Urinary bladder (tissue), 4 donors: ENCODE results near the gene CRIM1. TPM values are rescaled to one million over a fixed set of nuclear protein-coding genes. Genes with fewer than 3 reads are reported as not detected.
"Not testable (repeated sequence)": the region's sequence is repeated elsewhere in the genome, so short reads cannot be mapped to it uniquely, and the experiment has no call there.

ENCODE experiments used
- DNase-seq: peaks from one replicate; pipeline ENCODE4 v3.0.0-alpha.2; 2015; ENCODE audit errors: extremely low spot score
- H3K27ac ChIP-seq: one replicate; pipeline ENCODE4 v1.5.1; 2013; ENCODE audit warnings: low read depth, mild to moderate bottlenecking, moderate library complexity
- H3K36me3 ChIP-seq: one replicate; pipeline ENCODE4 v1.6.1; 2013; ENCODE audit warnings: mild to moderate bottlenecking, moderate library complexity; ENCODE audit not compliant: insufficient read depth
- H3K4me1 ChIP-seq: one replicate; pipeline ENCODE4 v1.6.1; 2013; ENCODE audit warnings: mild to moderate bottlenecking, moderate library complexity; ENCODE audit not compliant: insufficient read depth
- H3K4me3 ChIP-seq: one replicate; pipeline ENCODE4 v1.5.1; 2013; ENCODE audit warnings: low read depth, low read length
- WGBS: extraction: QIAGEN DNeasy Blood & Tissue Kit; methylation state at CpG from one replicate; pipeline ENCODE4 v1.1.7; 2013; 5-methylcytosine and 5-hydroxymethylcytosine counted together
- polyA plus RNA-seq: library from polyadenylated mRNA; stranded (reverse); fragments of 200-250 nt; gene quantifications from one replicate; pipeline ENCODE4 v1.2.3, GENCODE V29; 2013
- total RNA-seq: library from RNA; depleted of rRNA; stranded (reverse); fragments of >200 nt; gene quantifications from one replicate; pipeline ENCODE4 v1.2.3, GENCODE V29; 2014
- donor health status: healthy with polysubstance abuse.
- donor health status: healthy.

CRIM1 gene, protein sequence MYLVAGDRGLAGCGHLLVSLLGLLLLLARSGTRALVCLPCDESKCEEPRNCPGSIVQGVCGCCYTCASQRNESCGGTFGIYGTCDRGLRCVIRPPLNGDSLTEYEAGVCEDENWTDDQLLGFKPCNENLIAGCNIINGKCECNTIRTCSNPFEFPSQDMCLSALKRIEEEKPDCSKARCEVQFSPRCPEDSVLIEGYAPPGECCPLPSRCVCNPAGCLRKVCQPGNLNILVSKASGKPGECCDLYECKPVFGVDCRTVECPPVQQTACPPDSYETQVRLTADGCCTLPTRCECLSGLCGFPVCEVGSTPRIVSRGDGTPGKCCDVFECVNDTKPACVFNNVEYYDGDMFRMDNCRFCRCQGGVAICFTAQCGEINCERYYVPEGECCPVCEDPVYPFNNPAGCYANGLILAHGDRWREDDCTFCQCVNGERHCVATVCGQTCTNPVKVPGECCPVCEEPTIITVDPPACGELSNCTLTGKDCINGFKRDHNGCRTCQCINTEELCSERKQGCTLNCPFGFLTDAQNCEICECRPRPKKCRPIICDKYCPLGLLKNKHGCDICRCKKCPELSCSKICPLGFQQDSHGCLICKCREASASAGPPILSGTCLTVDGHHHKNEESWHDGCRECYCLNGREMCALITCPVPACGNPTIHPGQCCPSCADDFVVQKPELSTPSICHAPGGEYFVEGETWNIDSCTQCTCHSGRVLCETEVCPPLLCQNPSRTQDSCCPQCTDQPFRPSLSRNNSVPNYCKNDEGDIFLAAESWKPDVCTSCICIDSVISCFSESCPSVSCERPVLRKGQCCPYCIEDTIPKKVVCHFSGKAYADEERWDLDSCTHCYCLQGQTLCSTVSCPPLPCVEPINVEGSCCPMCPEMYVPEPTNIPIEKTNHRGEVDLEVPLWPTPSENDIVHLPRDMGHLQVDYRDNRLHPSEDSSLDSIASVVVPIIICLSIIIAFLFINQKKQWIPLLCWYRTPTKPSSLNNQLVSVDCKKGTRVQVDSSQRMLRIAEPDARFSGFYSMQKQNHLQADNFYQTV
- total RNA-seq (78.0 TPM), polyA plus RNA-seq (36.6 TPM)

DNA sequence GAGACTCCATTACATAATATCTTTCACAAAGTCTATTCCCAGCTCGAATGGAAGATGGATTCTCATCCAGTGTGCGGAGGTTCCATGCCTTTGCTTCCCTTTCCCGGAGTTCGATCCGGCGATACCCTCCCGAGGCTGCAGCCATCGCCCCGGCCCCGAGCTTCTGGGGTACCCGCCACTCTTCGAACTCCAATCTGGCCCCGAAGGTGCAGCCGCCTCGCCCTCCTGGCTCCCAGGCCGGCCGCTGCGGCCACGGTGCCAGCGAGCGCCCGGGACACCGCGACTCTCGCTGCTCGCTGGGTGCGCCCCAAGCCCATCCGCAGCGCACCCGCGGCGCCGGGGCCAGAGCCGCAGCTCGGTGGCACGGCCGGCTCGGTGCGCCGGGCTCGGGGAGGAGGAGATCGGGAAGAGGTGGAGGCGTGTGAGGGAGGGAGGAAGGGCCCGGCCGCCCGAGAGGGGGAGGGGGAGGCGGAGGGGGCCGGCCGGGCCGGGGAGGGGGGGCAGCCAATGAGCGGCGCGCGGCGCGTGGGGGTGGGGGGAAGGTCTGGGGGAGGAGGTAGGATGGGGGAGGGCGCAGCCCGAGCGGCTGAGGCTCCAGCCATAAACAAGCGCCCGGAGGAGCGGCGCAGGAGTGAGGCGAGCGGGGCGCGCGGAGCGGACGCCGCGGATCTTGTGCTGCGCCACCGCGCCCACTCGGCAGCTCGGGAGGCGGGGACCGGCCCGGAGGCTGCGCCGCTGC, at the start of gene CRIM1:
Gene CRIM1, plus strand, starts transcription at position 628 of the 739 bp plus-strand sequence. CDS start 515 bp downstream, outside the sequence.
- Histone ChIP-seq H3K27ac (peak within 1 kb of the TSS; percentile 84), H3K4me1 (no peaks in the 10 kb centered on the region), H3K4me3 (peak within 1 kb of the TSS; percentile 90), H3K36me3 (no peaks in the 10 kb centered on the region)
- no peak for DNase-seq
- under 1% methylated on average over 81 of the region's 82 CpGs for WGBS

DNA sequence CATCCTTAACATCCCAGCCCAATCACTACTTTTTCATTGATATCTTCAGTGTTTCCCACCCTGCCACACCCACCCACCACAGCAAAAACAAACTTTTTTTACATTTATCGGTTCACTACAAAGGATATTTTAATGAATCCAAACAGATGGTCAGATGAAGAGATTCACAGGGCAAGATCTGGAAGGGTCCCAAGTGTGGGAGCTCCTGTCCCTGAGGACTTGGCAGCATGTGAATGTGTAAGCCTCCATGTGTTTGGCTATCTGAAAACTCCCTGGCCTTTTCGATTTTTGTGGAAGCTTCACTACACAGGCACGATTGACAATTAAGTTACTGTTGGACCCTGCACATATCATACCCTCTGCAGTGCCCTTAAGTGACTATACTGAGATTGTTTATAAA, 48.1 kb upstream of the CRIM1 start:
- Histone ChIP-seq H3K36me3 (no peaks in the 10 kb centered on the region), H3K4me3 (no peak overlapping the region), H3K4me1 (no peaks in the 10 kb centered on the region), H3K27ac (no peak overlapping the region)
- WGBS = 76% methylated on average over 3 of the region's 3 CpGs
- no peak for DNase-seq

DNA sequence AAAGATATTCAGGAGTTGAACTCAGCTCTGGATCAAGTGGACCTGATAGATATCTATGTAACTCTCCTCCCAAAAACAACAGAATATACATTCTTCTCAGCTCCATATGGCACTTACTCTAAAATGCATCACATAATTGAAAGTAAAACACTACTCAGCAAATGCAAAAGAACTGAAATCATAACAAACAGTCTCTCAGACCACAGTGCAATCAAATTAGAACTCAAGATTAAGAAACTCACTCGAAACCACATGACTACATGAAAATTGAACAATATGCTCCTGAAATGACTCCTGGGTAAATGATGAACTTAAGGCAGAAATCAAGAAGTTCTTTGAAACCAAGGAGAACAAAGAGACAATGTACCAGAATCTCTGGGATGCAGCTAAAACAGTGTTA, 45.1 kb upstream of the CRIM1 start:
- WGBS = 94% methylated on average over 1 of the region's 1 CpG
- not testable (repeated sequence) for H3K4me1 ChIP-seq, H3K36me3 ChIP-seq, H3K4me3 ChIP-seq, DNase-seq, H3K27ac ChIP-seq

DNA sequence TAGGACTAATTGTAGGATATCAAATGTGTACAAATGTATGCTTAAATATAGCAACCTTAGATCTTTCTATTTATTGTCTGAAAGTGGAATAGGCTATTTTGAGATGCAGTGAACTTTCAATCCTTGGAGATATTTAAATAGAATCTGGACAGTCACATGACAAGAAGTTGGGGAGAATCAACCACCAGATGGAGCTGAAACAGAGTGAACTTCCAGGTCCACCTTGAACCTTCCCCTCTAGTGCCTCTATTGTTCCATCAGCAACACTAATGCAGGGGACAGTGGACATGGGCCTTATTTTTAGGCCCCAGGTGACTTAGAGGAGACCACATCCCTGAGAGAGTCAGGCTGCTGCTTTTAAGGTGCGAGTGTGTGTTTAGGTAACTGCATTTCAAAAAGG, 37.0 kb upstream of the CRIM1 start:
- no peak for DNase-seq
- no peaks in the 10 kb centered on the region for H3K4me1 ChIP-seq
- H3K4me3 ChIP-seq = no peak overlapping the region
- 98% methylated on average over 1 of the region's 1 CpG for WGBS
- no peak overlapping the region for H3K27ac ChIP-seq
- H3K36me3 ChIP-seq = no peaks in the 10 kb centered on the region

DNA sequence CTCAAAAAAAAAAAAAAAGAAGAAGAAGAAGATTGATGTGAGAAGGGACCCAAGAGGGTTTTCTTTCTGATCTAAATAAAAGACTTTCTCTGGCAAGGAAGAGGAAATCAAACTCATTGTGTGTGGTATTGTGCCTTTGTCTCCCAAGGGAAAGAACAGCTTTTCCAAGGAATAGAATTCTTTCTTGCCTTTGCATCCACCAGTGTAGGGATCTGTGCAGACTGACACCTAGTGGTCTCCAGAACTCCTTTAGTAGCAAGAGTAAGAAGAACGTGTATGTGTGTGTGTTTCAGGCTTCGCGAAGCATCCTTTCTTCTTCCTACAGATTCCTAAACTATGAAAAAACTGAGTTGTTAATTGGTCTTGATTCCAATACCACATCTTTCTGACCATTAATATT, 33.5 kb upstream of the CRIM1 start:
- Histone ChIP-seq H3K4me1 (no peaks in the 10 kb centered on the region), H3K36me3 (no peaks in the 10 kb centered on the region), H3K4me3 (no peak overlapping the region), H3K27ac (no peak overlapping the region)
- 60% methylated on average over 3 of the region's 3 CpGs for WGBS
- no peak for DNase-seq

DNA sequence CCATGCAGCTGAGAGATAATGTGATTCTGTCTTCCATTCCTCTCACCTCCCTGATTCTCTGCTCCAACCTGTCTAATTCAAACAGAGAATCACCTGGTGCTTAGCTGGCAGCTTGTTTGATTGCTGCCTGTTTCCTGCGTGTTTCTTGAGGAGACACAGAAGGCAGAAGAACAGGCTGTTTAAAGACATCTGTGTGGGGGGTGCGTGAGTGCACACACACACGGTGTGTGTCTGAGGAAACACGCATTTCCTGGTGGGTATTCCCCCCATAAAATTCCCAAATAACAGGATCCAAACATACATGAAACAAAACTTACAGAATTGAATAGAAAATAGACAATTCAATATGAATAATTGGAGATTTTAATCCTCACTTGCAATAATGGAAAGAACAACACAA, 29.3 kb upstream of the CRIM1 start:
- Histone ChIP-seq H3K27ac (no peak overlapping the region), H3K36me3 (no peaks in the 10 kb centered on the region), H3K4me1 (no peaks in the 10 kb centered on the region), H3K4me3 (no peak overlapping the region)
- DNase-seq = no peak
- 63% methylated on average over 4 of the region's 4 CpGs for whole genome bisulfite sequencing

DNA sequence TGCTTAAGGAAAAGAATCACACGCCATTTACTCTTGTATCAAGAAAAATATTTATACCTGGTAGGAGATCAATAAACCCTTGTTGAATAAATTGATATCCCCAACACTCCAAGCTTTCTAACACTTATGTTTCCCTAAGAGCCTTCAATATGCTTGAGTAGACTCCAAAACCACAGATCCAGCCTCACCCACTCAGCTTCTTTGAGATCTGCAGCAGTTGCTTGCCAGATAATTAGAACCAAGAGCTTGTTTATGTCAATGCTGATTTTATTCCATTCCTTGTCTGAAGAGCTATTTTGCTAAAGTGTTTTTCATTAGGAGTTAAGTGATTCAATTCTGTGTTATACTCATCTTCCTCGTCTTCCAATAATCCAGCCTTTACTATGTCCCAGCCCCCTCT, 26.3 kb upstream of the CRIM1 start:
- H3K27ac ChIP-seq = no peak overlapping the region
- no peak for DNase-seq

DNA sequence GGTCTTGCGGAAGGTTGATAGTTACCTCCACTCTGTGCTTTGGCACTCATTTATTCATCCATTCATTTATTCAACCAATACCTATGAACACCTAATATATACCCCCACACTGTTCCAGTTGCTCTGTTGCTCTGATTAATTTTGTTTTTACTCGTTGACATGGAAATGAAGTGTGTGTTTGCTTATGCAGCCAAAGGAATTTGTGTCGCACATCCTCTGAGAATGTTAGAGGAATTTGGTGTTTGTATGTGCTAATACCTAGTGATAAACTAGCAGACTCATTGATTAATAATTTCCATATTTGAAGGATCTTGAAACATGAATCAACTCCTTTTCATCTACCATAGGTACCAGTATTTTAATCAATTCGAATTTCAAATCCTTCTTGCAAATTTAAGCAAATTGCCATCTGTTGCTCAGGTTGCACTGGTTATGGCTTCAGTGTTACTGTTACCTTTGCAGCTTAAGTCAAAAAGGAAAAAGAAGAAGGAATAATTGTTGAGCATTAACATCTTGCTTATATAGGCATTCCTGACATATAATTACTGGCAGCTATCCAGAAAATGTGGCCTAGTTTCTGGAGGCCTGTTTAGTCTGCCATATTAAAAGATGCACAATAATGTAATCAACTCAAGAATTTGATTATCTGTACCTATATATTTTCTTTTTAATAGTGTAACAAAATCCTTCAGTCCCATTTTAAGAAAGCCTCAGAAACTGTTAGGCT, 25.7 kb upstream of the CRIM1 start:
- 61% methylated on average over 4 of the region's 4 CpGs for WGBS
- Histone ChIP-seq H3K4me3 (no peak overlapping the region), H3K4me1 (no peaks in the 10 kb centered on the region), H3K36me3 (no peaks in the 10 kb centered on the region), H3K27ac (no peak overlapping the region)
- no peak for DNase-seq

More for the DNA sequence above, 26.3 kb upstream of the CRIM1 start:
- 77% methylated on average over 2 of the region's 2 CpGs for WGBS
- Histone ChIP-seq H3K4me3 (no peak overlapping the region), H3K36me3 (no peaks in the 10 kb centered on the region), H3K4me1 (no peaks in the 10 kb centered on the region)

DNA sequence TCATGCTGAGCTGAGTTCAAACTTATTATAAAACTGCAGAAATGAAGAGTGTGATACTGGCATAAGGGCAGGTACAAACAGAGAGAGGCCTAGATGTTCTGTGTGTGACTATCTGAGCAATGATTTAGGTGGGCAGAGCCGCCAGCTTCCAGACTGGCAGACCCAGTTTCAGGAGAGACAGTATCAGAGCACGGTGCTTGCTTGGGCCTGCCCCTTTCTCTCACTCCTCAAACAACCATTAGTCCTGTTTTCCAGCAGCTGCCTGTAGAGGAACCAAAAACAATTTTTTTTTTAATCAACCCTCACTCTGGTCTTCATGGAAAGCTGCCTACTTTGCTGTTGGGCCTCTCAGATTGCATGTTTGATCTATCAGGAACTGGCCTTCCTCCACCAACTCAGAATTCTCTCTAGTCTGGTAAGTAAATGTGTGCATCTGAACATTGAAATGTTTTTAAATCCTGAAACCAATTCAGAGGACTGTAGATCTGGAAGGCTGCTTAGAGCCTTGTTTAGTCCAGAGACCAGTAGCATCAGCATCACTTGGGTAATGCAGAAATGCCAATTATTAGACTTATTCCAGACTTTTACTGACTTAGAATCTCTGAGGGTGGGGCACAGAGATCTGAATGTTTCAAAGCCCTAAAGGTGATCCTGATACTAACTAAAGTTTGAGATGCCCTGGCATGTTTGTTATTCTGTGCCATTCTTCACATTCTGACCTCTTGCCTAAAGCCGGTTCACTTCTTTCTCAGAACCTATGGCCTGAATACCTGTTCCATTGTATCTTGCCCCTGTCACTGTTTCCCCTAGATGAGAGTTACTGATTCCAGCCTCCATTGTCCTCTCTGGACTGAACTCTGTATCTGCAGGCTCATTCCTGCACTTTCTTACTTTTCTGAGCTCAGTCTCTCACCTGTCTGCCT, 24.8 kb upstream of the CRIM1 start:
- 78% methylated on average over 3 of the region's 3 CpGs for WGBS
- H3K4me3 ChIP-seq = no peak overlapping the region
- no peak overlapping the region for H3K27ac ChIP-seq
- H3K36me3 ChIP-seq = no peaks in the 10 kb centered on the region
- H3K4me1 ChIP-seq = no peaks in the 10 kb centered on the region
- no peak for DNase-seq

DNA sequence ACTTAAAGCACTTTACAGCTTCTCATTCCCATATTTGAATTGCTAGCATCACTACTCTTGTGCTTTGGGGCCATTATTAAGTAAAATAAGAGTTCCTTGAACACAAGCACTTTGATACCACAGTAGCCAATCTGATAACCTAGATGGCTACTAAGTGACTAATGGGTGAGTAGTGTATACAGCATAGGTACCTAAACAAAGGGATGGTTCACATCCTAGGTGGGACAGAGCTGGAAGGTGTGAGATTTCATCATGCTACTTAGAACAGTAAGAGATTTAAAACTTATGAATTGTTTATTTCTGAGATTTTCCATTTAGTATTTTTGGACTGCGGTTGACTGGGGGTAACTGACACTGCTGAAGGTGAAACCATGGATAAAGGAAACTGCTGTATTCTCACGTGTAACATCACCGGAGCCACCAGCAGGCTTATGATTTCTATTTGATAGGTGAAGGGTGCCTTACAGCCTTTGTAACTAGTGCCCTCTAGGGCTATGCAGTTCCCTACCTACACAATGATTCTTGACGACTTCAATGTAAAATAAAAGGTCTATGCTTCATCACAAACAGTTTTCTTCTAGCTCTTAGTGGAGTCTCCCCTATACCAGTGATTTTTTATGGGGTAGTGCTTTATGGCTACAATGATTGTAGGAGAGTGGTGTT, 22.1 kb upstream of the CRIM1 start:
- H3K4me3 ChIP-seq = no peak overlapping the region
- DNase-seq = no peak
- no peaks in the 10 kb centered on the region for H3K4me1 ChIP-seq
- H3K36me3 ChIP-seq = no peaks in the 10 kb centered on the region
- no peak overlapping the region for H3K27ac ChIP-seq
- WGBS = 59% methylated on average over 4 of the region's 4 CpGs

DNA sequence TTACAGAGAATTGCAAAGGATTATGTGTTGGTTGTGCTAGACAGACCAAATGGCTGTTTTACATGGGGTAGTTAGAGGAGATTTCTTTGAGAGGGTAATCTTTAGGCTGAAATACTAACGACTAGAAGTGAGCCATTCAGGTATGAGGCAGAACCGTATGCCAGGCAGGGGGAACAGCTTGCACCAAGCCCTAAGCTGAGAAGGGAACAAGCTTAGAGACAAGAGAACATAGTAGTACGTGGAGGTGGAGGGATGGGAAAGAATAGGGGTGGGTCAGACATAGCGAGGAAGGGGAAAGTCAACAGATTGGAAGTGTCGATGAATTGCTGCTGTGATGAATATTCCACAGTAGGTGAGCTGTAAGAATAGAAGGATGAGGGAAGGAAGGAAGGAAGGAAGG, 20.0 kb upstream of the CRIM1 start:
- DNase-seq = no peak
- Histone ChIP-seq H3K36me3 (no peaks in the 10 kb centered on the region), H3K4me3 (no peak overlapping the region), H3K4me1 (no peaks in the 10 kb centered on the region), H3K27ac (no peak overlapping the region)
- 73% methylated on average over 5 of the region's 5 CpGs for WGBS

DNA sequence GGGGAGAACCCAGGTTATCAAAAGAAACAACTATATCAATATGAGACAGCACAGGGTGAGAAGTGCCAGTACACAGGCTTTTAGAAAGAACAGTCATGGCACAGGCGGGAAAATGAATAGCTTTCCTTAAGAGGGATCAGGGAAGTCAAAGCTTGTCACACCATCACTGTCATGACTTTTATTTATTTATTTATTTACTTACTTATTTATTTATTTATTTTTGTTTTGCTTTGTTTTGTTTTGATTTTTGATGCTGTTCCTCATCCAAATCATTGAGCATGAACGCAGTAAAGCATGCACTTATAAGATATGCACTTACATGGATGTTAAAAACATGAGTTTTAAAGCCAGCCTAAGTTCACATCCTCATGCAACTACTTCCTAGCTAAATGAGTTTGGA, 19.3 kb upstream of the CRIM1 start:
- DNase-seq = no peak
- WGBS = 97% methylated on average over 2 of the region's 2 CpGs
- Histone ChIP-seq H3K27ac (no peak overlapping the region), H3K4me1 (no peaks in the 10 kb centered on the region), H3K4me3 (no peak overlapping the region), H3K36me3 (no peaks in the 10 kb centered on the region)
